ENCODE results near the gene DPP10.

GRCh38 chr2:114659880-114660279, 217.4 kb downstream of the DPP10 start:
- no peak for TF ChIP-seq CTCF (conservative IDR thresholded peaks at IDR 0.05)
- no peak for TF ChIP-seq ZFX (IDR thresholded peaks at IDR 0.05)

Data from C4-2B (cell line).